ENCODE data around the gene MYO3A. TPM values are rescaled to one million over a fixed set of nuclear protein-coding genes. Genes with fewer than 3 reads are reported as not detected.
"Not testable (repeated sequence)": the region's sequence is repeated elsewhere in the genome, so short reads cannot be mapped to it uniquely, and the experiment has no call there.

The MYO3A gene
- total RNA-seq, 1 experiment from 2014 or later: not detected

DNA sequence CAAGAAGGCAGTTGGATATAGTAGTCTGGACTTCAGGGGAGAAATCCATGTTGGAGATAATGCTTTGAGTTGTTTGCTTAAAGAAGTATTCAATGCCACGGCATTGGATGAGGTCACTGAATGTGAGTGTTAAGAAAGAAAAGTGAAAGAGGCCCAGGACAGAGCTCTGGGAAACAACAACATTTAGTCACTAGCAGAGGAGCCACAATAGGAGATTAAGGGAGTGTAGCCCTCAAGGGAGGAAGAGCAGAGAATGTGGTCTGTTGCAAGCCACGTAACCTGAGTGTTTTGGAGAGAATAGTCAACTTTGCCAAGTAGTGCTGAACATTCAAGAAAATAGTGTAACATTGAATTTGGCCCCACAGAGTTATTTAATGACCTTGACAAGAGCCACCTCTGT, 114.7 kb downstream of the MYO3A start:
- no peak for DNase-seq (ENCODE audit: low read depth, low spot score)
- in situ Hi-C loops (cut with HindIII; ENCODE audit: low pct_unique_long_range_greater_than_20kb, low sequenced_read_pairs): no loop called here

DNA sequence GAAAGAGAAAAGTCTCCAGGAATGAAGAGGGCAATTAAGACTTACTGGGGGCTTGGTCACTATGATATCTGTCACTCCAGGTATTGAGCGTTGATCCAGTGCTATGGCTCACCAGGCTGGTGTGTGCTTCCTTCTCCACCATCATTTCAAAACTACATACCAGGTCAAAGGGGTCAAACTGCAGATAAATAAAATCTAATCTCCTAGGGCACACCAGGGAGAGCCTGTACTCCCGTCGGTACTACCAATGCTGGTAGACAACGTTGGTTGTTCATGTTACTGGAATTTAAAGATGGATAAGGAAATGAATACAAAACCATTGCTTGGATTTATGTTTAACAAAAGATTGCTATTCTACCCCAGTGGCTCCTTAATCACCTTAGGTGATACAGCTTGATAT, 118.3 kb downstream of the MYO3A start:
- in situ Hi-C loops (cut with HindIII; ENCODE audit: low pct_unique_long_range_greater_than_20kb, low sequenced_read_pairs): no loop called here
- DNase-seq (ENCODE audit: low read depth, low spot score): no peak

DNA sequence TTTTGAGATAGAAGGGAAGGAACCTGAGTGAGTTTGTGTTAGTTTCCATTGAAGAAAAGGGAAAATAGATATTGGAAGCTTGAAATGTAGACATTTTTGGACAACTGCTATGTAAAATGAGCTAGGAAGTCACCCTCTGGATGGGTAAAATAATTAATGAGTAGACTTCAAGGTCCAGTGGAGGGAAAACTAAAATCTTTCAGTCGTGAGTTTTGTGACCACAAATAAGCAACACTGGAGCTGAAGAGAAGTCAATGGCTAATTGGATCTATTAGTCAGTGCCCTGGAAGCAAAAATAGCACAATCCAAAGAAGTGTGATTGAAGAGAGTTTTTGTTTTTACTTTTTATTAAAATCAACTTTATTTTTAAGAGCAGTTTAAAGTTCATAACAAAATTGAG, 123.4 kb downstream of the MYO3A start:
- no peak for DNase-seq (ENCODE audit: low read depth, low spot score)
- in situ Hi-C loops (cut with HindIII; ENCODE audit: low pct_unique_long_range_greater_than_20kb, low sequenced_read_pairs): no loop called here

DNA sequence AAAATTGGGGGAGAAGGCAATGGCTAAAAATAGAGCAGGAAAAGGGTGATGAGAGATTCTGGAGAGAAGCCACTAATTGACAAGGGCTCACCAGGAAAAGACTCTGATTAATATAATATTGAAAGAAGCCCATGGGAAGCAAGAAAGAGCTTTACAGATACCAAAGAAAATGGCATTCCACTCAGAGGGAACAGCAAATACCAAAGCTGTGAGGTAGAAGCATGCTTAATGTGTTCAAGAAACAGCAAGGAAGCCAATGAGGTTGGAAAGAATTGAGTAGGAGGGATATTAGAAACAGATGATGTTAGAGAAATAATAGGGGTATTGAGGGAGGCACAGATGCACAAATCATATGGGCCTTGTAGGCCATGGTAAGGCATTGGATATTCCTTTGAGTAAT, 130.1 kb downstream of the MYO3A start:
- in situ Hi-C loops (cut with HindIII; ENCODE audit: low pct_unique_long_range_greater_than_20kb, low sequenced_read_pairs): no loop called here
- DNase-seq (ENCODE audit: low read depth, low spot score): no peak

DNA sequence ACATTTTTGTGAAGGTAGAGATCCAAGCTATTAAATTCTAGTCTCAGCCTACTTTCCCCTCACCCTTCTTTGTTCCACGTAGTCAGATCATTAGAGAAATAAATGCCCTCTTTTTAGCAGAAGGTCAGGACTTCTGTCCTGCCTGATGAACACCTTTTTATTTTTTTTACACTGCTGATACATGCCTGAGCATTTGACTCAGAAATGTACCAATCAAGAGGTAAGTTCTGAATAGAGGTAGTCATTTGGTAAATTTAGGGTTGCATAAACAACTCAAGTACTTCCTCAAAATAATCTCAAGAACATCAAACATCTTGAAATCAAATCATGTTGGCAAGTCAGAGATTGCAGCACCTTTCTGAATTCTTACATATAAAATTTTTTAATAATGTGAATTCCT, 133.7 kb downstream of the MYO3A start:
- in situ Hi-C loops (cut with HindIII; ENCODE audit: low pct_unique_long_range_greater_than_20kb, low sequenced_read_pairs): no loop called here
- DNase-seq (ENCODE audit: low read depth, low spot score): no peak

DNA sequence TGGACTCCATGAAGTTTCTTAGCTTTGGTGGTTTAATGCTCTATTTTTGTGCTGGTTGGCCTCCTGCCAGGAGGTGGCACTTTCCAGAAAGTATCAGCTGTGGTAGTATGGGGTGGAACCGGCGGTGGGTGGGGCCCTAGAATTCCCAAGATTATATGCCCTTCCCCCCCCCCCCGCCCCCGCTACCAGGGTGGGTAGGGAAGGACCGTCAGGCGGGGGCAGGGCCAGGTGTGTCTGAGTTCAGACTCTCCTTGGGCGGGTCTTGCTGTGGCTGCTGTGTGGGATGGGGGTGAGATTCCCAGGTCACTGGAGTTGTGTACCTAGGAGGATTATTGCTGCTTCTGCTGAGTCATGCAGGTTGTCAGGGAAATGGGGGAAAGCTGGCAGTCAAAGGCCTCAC, 146.9 kb downstream of the MYO3A start:
- DNase-seq (ENCODE audit: low read depth, low spot score); in situ Hi-C loops (cut with HindIII; ENCODE audit: low pct_unique_long_range_greater_than_20kb, low sequenced_read_pairs): not testable (repeated sequence)

DNA sequence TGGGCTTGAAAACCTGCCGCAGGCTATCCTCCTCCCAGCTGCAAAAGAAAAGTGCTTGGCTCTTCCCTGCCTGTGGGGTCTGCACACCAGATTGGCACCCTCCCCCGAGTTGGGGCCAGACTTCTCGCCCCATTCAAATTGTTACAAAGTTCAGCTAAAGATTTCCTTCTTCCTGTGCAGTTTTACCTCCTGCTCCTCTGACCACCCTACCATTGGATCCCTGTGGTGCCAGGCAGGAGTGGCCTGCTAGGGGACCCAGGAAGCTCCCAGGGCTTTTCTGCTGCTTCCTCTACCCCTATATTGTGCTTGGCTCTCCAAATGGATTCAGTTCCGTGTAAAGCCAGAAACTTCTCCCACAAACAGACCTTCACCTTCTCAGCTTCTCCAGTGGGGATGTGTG, 147.4 kb downstream of the MYO3A start:
- in situ Hi-C loops (cut with HindIII; ENCODE audit: low pct_unique_long_range_greater_than_20kb, low sequenced_read_pairs): no loop called here

DNA sequence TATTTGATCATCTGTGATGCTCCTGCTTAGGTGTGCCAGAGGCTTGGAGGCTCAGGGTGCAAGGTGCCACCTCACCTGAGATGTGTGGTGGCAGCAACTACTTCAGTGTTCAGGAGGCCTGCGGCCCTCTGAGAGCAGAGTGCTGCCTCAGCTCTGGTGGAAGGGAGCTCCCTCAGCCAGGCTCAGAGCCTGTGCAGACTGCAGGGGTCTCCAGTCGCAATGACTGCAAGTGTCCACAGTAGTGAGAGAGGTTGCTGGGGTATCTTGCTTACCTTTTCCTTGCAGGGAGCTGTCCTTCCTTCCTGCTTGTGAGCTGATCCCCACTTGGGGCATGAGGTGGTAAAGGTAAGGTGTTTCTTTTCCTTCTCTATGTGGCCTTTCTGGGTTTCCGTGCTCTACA, 151.5 kb downstream of the MYO3A start:
- no peak for DNase-seq (ENCODE audit: low read depth, low spot score)
- in situ Hi-C loops (cut with HindIII; ENCODE audit: low pct_unique_long_range_greater_than_20kb, low sequenced_read_pairs): no loop called here

More for the DNA sequence above, 147.4 kb downstream of the MYO3A start:
- DNase-seq (ENCODE audit: low read depth, low spot score): no peak

- DNase-seq (ENCODE audit: low read depth, low spot score): no peak
- in situ Hi-C loops (cut with HindIII; ENCODE audit: low pct_unique_long_range_greater_than_20kb, low sequenced_read_pairs): no loop called here
Observed at GRCh38 chr10:26087666-26088065, 153.6 kb downstream of the MYO3A start.

GRCh38 chr10:26090026-26090425, 156.0 kb downstream of the MYO3A start:
- DNase-seq (ENCODE audit: low read depth, low spot score): no peak
- in situ Hi-C loops (cut with HindIII; ENCODE audit: low pct_unique_long_range_greater_than_20kb, low sequenced_read_pairs): no loop called here

- no peak for DNase-seq (ENCODE audit: low read depth, low spot score)
- in situ Hi-C loops (cut with HindIII; ENCODE audit: low pct_unique_long_range_greater_than_20kb, low sequenced_read_pairs): no loop called here
Observed at GRCh38 chr10:26090762-26091161, 156.7 kb downstream of the MYO3A start.

GRCh38 chr10:26093229-26093628, 159.2 kb downstream of the MYO3A start:
- in situ Hi-C loops (cut with HindIII; ENCODE audit: low pct_unique_long_range_greater_than_20kb, low sequenced_read_pairs): no loop called here
- DNase-seq (ENCODE audit: low read depth, low spot score): no peak

DNA sequence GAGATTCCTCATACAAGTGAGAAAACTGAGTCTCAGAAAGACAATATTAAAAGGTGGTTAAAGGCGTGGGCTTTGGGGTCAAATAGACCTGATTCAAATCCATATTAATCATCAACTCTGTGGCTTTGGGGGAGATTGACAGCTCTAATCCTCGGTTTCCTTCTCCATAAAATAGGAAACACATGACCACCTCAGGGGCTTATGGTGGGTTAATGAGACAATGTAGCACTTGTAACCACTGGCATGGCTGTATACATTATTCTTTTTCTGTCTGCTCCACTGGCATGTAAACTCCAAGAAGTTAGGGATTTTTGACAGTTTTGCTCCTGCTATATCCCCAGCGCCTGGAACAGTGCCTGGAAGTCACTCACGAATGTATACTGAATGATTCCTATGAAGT, 161.8 kb downstream of the MYO3A start:
- peak; percentile 30 for DNase-seq (ENCODE audit: low read depth, low spot score)
- in situ Hi-C loops (cut with HindIII; ENCODE audit: low pct_unique_long_range_greater_than_20kb, low sequenced_read_pairs): no loop called here

DNA sequence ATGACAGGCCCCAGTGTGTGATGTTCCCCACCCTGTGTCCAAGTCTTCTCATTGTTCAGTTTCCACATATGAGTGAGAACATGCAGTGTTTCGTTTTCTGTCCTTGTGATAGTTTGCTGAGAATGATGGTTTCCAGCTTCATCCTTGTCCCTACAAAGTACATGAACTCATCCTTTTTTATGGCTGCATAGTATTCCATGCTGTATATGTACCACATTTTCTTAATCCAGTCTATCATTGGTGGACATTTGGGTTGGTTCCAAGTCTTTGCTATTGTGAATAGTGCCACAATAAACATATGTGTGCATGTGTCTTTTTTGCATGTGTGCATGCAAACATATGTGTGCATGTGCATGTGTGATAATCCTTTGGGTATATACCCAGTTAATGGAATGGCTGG, 163.5 kb downstream of the MYO3A start:
- DNase-seq (ENCODE audit: low read depth, low spot score); in situ Hi-C loops (cut with HindIII; ENCODE audit: low pct_unique_long_range_greater_than_20kb, low sequenced_read_pairs): not testable (repeated sequence)

DNA sequence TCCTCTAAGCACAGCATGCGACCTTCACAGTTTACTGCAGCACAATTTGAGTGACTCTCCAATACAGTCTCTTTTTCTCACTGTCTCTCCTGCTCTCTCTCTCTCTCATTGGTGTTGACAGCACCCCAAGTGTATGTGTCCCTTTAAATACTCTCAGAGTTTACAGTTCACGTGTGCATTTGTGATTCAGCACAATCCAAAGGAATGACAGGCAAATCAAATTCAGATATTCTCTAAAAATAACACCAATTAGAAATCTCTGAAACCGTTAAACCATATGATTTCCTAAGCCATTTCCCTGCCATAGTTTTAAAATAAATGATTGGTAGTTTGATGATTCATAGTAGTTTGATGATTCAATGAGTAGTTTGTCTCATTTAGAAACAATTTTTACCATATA, 178.5 kb downstream of the MYO3A start:
- in situ Hi-C loops (cut with HindIII; ENCODE audit: low pct_unique_long_range_greater_than_20kb, low sequenced_read_pairs): no loop called here
- no peak for DNase-seq (ENCODE audit: low read depth, low spot score)

DNA sequence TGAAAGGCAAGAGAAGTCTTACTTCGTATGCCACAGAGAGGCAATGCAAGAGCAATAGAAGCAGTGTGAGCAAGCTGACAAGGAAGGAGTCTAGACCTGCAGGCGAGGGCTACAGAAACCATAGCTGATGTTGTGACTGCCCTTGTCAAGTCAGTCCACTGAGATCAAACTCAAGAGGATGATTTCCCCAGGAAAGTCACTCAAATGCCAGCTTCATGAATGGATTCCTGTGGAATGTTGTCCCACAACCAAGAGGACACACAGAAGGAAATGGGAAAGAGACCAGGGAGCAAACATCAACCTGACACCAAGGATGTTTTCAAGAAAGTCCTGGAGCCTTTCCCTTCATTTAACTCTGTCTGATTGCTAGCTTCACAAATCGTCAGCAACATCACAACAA, 204.6 kb downstream of the MYO3A start:
- in situ Hi-C loops (cut with HindIII; ENCODE audit: low pct_unique_long_range_greater_than_20kb, low sequenced_read_pairs): no loop called here
- no peak for DNase-seq (ENCODE audit: low read depth, low spot score)

DNA sequence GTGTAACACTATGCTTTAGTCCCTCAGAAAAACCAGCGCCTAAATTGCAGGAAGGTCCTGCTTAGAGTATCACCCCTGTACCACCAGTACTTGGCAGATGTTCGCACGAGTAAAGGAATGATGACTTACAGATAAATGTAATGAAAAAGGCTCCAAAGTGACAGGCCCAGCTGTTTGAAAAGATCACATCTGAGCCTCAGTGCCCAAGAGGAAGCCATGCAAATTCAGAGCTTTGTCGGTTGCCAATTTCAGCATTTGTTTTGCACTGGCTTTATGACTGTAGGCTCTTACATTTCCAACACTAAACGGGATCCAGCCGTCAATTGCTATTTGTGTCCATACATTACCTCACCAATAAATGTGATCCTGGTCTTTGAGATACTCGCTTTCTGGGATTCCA, 222.0 kb downstream of the MYO3A start:
- DNase-seq (ENCODE audit: low read depth, low spot score): no peak
- in situ Hi-C loops (cut with HindIII; ENCODE audit: low pct_unique_long_range_greater_than_20kb, low sequenced_read_pairs): no loop called here

DNA sequence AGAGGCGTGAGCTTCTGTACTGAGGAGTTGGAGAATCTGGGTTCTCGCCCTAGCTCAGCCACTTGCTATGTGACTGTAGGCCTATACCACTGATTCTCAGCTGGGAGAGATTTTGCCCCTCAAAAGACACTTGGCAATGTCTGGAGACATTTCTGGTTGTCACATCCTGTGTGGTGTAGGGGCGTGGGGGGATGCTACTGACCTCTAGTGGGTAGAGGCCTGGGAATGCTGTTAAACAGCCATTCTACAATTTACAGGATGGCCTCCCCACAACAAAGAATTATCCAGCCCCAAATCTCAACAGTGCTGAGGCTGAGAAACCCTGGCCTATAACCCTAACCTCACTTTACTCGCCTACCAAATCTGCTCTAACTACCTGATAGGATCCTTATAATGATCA, 223.7 kb downstream of the MYO3A start:
- DNase-seq (ENCODE audit: low read depth, low spot score): peak; percentile 16
- in situ Hi-C loops (cut with HindIII; ENCODE audit: low pct_unique_long_range_greater_than_20kb, low sequenced_read_pairs): no loop called here

- in situ Hi-C loops (cut with HindIII; ENCODE audit: low pct_unique_long_range_greater_than_20kb, low sequenced_read_pairs): no loop called here
- no peak for DNase-seq (ENCODE audit: low read depth, low spot score)
Observed at GRCh38 chr10:26169466-26169865, 235.4 kb downstream of the MYO3A start.

- in situ Hi-C loops (cut with HindIII; ENCODE audit: low pct_unique_long_range_greater_than_20kb, low sequenced_read_pairs): no loop called here
Observed at GRCh38 chr10:26172131-26172530, 238.1 kb downstream of the MYO3A start.

More at GRCh38 chr10:26172131-26172530, 238.1 kb downstream of the MYO3A start:
- DNase-seq (ENCODE audit: low read depth, low spot score): no peak
